Measurements from ENCODE around the gene TKT.

TKT gene

DNA sequence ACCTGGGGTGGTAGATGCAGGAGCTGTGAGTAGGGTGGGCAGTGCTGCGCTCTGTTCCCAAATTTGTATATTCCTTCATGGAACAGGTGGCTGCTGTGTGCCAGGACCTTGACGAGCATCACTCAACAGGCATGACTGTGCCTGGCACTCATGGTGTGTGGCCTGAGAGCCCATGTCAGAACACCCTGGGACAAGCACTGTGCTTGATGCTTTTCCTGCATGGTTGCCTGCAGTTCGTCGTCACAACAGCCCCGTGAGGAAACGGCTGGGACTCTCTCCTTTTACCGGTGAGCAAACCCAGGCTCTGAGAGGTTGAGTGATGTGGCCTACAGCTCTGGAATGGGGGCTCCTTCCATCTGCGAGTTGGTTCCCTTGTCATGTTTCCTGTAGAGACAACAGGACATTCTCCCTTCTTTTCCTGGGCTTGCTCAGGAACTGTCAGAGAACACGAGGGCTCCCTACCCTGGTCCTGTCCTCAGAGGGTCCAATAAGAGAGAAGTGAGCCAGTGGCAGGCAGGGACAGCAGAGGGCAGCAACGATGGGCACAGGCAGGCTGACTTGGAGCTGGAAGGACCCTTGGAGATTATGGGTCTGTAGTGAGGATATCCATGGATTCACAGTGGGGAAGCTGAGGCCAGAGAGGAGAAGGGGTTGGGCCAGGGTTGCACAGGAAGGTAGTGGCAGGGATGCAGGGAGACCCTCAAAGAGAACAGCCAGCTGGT is 57.4 kb downstream of the TKT start:
- DNase-seq (ENCODE audit: low read depth in 2 of 2): no peak

DNA sequence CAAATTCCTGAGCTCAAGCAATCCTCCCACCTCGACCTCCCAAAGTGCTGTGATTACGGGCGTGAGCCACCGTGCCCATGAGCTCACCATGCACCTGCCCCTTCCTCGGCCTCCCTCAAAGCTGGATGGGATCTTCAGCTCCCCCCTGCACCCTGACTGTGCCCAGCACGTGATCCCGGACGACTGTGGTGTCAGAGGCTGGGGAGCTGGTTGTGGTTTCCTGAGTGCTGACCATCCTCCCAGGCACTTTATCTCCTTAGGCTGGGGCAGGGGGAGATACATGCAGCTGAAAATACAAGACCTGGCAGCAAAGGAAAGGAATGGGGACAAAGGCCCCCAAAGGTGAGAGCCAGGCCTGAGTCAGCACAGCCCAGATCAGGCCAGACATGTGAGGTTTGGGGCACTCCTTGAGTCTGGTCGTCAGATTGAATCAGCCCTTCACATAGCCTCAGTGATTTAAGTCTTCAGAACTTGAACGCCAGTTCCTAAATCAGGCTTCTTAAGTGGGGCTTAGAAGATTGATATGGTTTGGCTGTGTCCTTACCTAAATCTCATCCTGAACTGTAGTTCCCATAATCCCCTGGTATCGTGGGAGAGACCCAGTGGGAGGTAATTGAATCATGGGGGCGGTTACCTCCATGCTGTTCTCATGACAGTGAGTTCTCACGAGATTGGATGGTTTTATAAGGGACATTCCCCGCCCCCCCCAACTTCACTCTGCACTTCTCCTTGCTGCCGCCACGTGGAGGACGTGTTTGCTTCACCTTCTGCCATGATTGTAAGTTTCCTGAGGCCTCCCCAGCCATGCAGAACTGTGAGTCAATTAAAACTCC is 59.0 kb downstream of the TKT start:
- peak; percentile 35 to 37 for DNase-seq (ENCODE audit: low read depth in 2 of 2)

DNA sequence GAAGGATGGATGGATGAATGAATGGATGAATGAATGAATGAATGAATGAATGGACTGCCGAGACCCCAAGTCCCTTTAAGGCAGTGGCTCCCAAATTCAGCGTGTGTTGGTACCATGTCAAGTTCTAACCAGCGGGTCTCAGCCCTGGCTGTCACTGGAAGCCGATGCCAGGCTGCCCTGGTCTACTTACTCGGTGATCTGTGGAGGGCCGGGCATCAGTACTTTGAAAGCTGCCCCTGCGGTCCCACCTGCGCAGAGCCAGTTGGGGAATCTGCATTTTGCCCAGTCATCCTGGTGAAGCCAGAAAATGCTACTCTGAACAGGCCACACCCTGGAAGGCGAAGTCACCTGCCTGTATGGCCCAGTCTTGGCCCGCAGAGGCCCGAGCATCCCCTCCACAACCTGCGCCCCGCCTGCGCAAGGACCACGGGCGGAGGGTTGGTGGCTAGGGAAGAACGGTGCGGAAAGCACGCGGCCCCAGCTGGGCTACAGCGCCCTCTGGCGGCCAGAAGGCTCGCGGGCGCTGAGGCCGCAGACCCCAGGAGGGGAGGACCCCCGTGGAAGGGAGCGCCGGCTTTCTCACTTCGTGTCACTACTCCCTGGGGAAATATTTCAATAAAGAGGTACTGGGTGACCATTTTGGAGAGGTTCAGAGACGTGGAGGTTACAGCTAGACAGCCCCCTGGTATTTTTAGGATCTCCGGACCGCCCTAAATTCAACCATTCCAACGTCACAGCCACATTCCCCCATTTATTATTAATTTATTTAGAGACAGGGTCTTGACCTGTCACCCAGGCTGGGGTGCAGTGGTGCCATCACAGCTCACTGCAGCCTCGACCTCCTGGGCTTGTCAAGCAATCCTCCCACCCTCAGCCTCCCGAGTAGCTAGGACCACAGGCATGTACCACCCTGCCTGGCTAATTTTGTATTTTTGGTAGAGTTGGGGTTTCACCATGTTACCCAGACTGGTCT is 59.9 kb downstream of the TKT start:
- DNase-seq (ENCODE audit: low read depth in 2 of 2): no peak

DNA sequence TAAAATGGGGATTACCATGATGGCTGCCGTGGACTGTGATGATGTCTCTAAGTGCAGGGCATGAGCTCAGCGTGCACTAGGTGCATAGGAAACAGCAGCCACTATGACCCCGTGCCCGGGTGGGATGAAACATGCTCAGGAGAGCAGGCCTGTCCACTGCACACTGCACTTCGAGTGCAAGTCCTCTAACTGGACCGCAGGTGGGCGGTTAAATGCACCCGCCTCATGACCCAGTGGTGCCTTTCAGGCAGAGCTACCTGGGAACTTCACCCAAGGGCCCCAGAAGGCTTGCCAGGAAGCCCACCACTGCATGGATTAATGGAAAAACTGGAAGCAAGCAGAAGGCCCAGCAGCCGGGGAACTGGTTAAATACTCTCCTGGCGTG is 60.8 kb downstream of the TKT start:
- DNase-seq (ENCODE audit: low read depth in 2 of 2): no peak

DNA sequence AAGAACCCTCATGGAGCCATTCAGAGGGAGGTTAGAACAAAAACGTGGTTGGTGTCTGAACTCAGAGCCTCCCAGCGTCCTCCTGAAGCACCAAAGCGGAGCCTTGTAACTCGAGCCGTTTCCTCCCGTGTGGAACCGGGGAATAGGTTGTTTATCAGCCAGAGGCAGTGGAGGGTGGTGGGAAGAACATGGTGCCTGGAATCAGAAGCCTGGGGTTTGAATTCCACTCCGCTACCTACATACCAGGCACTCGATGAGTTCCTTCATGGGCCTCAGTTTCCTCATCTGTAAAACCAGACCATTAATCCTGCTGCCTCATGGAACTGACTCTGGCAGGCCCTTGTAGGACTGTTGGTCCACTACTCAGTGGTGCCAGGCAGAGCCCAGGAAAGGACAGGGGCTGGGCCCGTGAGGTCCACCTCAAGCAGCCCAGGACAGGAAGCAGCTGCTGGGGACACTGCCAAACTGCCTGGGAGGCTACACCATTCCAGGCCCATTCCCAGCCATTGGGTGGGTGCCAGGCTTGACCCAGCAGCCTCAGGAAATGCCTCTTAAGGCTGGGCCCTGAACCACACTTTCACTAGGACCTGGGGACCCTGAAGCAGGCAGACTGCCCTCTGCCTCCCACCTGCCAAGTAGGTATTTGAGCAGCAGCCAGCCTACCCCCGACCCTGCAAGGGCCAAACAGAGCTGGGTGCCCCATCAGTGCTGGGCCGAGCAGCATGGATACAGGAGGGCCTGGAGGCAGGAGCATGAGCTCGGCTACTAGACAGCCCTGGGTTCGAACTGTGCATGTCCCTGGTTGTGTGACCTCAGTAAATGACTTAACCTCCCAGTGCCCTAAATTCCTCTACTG is 61.4 kb downstream of the TKT start:
- DNase-seq (ENCODE audit: low read depth in 2 of 2): no peak

DNA sequence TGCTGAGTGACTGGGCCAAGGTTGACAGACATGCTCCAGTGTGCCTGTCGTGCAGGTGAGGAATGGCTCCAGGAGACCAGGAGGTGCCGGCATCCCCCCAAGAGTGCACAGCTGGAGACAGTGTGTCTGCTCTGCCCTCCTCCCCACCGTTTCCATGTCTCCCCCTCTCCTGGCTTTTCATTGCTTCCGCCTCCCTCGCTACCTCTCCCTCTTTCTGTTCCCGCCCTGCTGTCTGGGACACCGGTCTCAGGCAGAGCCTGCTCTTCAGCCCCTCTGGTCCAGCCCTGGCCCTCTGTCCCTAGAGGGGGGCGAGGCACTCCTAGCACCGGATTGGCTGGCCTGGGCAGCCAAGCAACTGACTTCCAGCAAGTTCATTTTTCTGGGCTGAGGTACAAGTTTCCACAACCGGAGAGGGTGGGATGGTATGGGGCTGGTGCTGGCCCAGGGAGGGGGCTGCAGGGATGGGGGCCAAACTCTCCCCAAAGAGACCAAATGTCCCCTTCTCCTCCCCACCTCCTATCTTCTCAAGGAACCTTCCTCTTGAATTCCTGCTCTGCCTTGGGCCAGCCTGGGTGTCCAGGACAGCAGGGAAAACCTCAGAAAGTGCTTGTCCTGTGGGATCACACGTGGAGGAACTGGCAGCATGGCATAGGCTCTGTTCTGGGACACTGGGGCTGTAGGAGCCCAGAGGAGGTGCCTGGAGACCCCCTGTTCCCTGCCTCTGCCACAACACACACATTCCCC is 62.2 kb downstream of the TKT start:
- no peak for DNase-seq (ENCODE audit: low read depth in 2 of 2)

DNA sequence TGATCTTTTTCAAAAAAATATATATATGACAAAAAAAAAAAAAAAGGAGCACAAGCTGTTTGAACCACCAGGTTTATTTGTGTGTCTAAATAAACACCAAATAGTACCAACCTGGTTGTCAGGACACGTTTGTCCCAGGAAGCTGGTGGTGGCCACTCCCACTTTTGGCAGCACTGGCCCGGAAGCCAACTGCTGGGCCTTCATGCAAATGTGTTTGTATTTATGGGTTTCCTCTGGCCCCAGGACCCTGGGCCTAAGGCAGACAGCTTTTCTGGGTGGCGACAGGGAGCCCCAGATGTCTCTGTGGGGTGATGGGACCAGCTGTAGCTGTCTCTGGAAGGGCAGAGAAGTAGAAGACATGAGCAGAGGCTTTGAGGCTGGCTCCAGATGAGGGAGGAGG is 63.2 kb downstream of the TKT start:
- no peak for DNase-seq (ENCODE audit: low read depth in 2 of 2)

DNA sequence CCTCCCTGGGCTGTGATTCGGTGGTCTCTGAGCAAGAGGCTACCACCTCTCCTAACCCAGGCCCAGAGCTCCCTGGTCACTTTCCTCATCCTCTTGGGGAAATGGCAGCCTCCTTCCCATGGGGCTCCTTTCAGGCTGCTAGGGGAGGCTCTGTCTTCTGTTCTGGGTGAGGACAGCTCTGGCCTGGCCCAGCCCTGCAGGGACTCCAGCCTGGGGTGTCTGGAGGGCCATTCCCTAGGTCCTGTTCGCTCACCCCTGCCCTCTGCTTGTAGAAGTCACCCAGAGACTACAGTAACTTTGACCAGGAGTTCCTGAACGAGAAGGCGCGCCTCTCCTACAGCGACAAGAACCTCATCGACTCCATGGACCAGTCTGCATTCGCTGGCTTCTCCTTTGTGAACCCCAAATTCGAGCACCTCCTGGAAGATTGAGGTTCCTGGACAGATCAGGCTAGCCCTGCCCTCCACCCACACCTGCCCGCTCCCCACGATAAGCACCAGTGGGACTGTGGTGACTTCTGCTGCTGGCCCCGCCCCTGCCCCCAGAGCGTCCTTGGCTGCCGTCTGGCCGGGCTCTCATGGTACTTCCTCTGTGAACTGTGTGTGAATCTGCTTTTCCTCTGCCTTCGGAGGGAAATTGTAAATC is 63.9 kb downstream of the TKT start:
- DNase-seq (ENCODE audit: low read depth in 2 of 2): no peak

DNA sequence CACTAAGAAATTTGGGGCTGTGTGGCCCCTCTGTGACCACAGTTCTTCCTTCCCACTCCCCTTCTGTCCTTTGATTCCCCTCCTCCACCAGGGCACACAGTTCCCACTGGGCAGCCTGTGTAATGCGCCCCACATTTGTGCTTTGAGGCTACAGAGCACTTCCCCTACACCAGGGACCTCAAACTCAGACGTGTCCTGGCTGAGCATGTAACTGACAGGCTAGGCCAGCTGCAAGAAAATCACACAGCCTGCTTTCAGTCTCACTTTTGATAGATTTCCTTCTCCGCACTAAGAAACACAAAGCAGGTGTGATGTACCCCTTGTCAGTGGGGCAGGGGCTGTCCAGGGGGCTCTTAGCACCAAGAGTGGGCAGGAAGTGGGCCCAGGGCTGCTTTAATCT is 65.2 kb downstream of the TKT start:
- no peak for DNase-seq (ENCODE audit: low read depth in 2 of 2)

DNA sequence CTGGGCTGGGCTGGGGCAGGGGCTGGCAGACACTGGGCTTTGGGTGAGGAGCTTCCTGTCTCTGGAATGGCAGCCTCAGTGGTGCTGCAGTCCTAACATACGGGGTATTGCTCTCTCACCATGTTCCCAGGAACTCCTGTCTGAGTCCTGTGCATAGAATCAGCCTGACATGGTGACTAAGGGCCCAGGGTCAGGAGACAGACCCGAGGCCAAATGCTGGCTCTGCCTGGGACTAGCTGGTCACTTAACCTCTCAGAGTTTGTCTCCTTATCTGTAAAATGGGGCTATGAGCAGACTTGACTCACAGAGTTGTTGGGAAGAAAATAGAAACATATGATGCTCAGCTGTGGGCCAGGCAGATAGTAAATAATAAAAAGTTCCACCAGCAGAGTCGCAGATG is 66.5 kb downstream of the TKT start:
- no peak for DNase-seq (ENCODE audit: low read depth in 2 of 2)

DNA sequence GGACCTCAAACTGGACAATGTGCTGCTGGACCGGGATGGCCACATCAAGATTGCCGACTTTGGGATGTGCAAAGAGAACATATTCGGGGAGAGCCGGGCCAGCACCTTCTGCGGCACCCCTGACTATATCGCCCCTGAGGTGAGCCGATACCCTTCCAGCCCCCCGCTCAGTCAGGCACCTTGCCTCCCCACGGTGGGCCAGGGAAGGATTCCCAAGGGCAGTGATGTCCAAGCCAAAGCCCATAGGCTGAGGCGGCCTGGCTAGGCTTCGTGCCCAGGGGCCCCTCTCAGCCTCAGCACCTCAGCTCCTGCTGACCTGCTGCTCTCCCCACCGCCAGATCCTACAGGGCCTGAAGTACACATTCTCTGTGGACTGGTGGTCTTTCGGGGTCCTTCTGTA is 67.1 kb downstream of the TKT start:
- no peak for DNase-seq (ENCODE audit: low read depth in 2 of 2)

DNA sequence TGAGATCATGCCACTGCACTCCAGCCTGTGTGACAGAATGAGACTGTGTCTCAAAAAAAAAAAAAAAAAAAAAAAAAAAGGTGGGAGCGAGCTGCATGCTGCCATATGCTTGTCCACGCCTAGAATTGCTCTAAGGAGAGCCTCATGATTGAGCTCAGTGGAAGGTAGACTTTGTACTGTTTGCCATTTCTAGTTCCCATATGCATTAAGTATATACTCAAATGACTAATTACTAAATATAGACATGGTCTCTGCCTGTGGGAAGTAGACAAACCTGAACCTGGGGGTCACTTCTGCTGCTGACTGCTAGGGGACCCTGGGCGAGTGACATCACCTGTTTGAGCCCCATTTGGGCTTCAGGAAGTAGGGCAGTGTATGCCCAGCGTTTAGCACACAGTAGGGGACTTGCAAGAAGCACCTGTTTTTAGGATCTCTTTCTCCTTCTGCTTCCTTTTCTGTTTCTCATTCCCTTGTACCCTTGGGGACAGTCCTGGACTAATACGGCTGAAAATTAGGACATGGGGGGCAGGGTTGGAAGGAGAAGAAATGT is 67.6 kb downstream of the TKT start:
- no peak for DNase-seq (ENCODE audit: low read depth in 2 of 2)

DNA sequence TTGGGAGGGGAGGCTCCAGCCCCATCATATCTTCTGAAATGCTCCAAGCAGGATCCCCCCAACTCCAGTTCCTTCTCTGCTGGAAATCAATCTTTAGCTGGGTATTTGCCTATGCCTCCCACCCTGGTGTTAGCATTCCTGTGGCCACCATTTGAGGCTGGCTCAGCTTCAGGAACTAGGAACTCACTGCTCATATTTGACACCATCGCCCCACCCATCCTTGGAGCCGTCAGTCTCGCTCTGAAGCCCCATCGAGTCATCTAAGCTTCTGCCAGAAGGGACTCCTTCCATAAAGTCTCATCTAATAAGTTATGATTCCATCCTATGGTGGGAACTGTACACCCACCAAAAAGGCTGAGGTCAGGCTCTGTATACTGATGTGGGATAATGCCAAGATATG is 68.4 kb downstream of the TKT start:
- peak; percentile 9 to 18 for DNase-seq (ENCODE audit: low read depth in 2 of 2)

DNA sequence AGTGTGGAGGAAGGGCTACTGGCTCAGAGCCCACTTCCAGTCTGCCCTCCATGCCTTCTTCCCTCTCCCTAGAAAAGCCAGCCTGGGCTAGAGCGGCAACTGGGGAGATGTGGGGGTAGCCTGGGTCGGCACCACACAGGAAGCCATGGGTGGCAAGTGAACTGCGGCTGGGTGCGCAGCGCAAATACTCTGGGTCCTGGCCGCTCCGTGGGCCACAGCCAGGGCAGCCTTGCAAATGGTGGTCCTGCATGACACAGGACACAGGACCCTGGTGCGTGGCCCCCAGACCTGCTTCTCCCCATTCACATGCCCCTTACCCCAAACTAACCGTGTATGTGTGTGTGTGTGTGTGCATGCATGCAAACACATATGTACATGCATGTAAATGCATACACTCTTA is 69.1 kb downstream of the TKT start:
- DNase-seq (ENCODE audit: low read depth in 2 of 2): no peak

DNA sequence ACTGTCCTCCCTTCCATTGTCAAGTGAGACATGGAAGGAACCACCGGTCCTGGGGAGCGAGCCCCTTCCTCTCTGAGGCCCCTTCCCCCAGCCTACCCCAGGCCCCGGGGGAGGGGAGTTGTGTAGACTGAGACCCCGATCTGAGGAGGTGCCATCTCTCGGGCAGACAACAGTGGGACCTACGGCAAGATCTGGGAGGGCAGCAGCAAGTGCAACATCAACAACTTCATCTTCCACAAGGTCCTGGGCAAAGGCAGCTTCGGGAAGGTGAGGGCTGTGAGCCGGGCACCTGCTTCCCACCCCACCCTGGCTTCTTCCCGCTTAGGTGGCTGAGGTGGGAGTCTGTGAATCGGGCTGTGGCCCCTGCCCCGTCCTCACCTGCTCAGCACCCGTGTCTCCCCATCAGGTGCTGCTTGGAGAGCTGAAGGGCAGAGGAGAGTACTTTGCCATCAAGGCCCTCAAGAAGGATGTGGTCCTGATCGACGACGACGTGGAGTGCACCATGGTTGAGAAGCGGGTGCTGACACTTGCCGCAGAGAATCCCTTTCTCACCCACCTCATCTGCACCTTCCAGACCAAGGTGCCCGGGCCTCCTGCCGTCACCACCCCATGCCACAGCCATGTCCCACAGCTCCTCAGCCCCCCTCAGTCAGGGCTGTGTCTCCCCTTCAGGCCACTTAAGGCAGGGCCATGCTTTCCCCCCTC is 69.9 kb downstream of the TKT start:
- no peak for DNase-seq (ENCODE audit: low read depth in 2 of 2)

DNA sequence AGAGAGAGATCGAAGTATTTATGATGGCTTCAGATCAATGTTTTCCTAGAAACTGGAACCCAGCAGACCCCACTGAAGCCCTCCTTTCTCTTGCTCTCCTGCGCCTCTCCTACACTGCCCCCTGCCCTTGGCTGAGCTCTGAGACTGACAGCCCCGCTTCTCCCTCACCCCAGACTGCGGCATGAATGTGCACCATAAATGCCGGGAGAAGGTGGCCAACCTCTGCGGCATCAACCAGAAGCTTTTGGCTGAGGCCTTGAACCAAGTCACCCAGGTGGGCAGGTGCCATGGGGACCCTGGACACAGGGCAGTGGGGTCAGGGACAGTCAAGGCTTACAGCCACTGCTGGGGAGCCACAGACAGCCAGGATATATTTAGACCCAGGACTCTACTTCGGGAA is 71.1 kb downstream of the TKT start:
- no peak for DNase-seq (ENCODE audit: low read depth in 2 of 2)

DNA sequence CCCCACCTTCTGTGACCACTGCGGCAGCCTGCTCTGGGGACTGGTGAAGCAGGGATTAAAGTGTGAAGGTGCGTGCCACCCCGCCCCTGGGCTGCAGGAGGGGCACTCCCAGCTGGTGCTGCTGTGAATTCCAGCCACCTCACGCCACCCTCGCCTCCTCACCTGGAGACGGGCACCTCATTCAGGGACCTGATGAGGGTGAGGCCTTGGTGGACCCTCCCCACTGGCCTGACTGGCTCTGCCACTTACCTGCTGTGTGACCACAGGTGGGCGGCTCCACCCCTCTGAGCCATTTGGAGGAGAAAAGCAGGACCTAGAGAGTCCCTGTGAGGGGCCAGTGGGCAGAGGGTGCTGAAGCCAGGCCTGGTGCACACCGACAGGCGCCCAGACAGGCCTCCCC is 72.3 kb downstream of the TKT start:
- DNase-seq (ENCODE audit: low read depth in 2 of 2): no peak

DNA sequence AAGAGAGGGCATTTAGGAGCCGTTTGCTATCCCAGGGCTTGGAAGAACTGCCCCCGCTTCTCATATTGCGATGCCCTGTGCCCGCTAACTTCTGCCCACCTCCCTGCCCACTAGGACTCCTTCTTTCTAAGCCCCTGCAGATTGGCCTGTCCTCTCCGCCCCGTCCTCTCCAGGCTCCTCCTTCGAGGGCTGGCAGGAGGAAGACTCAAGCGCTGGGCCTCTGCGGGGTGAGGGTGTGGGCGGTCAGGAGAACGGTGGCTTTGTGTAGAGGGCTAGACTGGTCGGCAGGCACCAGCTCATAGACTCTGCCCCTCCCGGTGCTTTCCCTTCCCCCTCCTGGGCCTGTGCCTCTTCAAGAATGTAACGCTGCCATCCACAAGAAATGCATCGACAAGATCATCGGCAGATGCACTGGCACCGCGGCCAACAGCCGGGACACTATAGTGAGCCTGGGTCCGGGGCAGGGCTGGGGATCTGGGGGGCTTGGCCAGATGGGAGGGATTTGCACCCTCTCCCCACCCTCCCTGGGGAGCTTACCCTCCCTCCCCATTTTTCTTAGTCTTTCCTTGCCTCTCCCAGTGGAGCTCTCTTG is 73.0 kb downstream of the TKT start:
- DNase-seq (ENCODE audit: low read depth in 2 of 2): no peak

DNA sequence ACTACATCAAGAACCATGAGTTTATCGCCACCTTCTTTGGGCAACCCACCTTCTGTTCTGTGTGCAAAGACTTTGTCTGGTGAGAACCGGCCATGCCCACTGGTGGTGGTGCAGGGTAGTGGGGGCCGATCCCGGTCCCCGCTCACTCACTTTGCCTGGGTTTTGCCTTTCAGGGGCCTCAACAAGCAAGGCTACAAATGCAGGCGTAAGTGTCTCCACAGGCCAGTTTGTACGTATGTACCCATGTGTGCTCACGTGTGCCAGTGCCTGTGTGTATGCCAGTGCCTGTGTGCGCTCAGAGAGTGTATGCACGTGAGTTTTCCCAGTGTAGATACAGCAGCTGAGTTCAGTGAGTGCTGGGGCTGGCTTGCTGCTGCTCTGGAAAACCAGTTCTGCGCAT is 74.3 kb downstream of the TKT start:
- DNase-seq (ENCODE audit: low read depth in 2 of 2): no peak

Data from fibroblast of skin of left quadriceps (primary cell).